HCT116 (cell line): ENCODE results near the gene PAM16. TPM values are rescaled to one million over a fixed set of nuclear protein-coding genes. Genes with fewer than 3 reads are reported as not detected.

ENCODE experiments used
- ATAC-seq: fragments of 200-7000 bp; cut with Tn5 transposase; 2 replicates; pipeline ENCODE4 v1.9.1; 2020; ENCODE audit warnings: mild to moderate bottlenecking, moderate library complexity
- BruUV-seq: library from RNA; stranded (reverse); fragments of 400-500 nt; replicated peaks from 2 replicates; lab custom pipeline; 2021; lab: Mats Ljungman, UMichigan
- CTCF ChIA-PET: fragments of 300-600 bp; sonication (Branson Sonifier 250); formaldehyde crosslinking; loops from one replicate; lab custom pipeline; 2021; ENCODE audit warnings: antibody characterized with exemption; lab: Charles Lee
- POLR2A ChIA-PET: fragments of 300-600, 350-600 bp; sonication (Branson Sonifier 250); formaldehyde crosslinking; loops from one replicate; lab custom pipeline; 2021; ENCODE audit warnings: antibody characterized with exemption; lab: Charles Lee
- RAD21 ChIA-PET, 2 experiments: fragments of 300-600 bp; sonication (Branson Sonifier 250); formaldehyde crosslinking; loops; one replicate each; lab custom pipeline; 2023; ENCODE audit warnings: low total read pairs in 2 of 2; ENCODE audit not compliant: uncharacterized antibody in 2 of 2, unreplicated experiment in 2 of 2, low non-redundant PET in 1 of 2; lab: Charles Lee
- DNase-seq: peaks from one replicate; pipeline ENCODE4 v3.0.0-alpha.2; 2010; ENCODE audit warnings: low read depth, low spot score
- H2AFZ ChIP-seq: fragments of 200-600 bp; shearing (Covaris generic), sonication (generic); 2 replicates; pipeline ENCODE4 v1.6.1; 2017; ENCODE audit warnings: low read depth, mixed run types, mixed read lengths, antibody characterized with exemption, low read length; ENCODE audit not compliant: poor library complexity, severe bottlenecking
- H3K27ac ChIP-seq: 2 replicates; pipeline ENCODE4 v1.5.1; 2012; ENCODE audit warnings: low read depth, low read length
- H3K27me3 ChIP-seq: fragments of 200-600 bp; sonication (generic); 2 replicates; pipeline ENCODE4 v1.6.1; 2016; ENCODE audit warnings: mixed run types, low read length, mixed read lengths; ENCODE audit not compliant: insufficient read depth
- H3K36me3 ChIP-seq, 2 experiments: fragments of 200-500 bp in 1 of 2; fragments of 200-600 bp in 1 of 2; sonication (Bioruptor generic) in 1 of 2; sonication (generic) in 1 of 2; 2 replicates each; pipeline versions ENCODE4 v1.5.1 to v1.6.1; 2014 to 2016; ENCODE audit warnings: low read length in 2 of 2, inconsistent platforms in 1 of 2, mixed read lengths in 1 of 2, mixed run types in 1 of 2; ENCODE audit not compliant: insufficient read depth in 2 of 2, control insufficient read depth in 1 of 2
- H3K4me1 ChIP-seq, 2 experiments: fragments of 200-600 bp in 1 of 2; sonication (generic) in 1 of 2; 2 replicates each; pipeline versions ENCODE4 v1.5.1 to v1.6.1; 2012 to 2017; ENCODE audit warnings: low read length in 2 of 2, inconsistent platforms in 1 of 2, mild to moderate bottlenecking in 1 of 2, mixed read lengths in 1 of 2, mixed run types in 1 of 2, moderate library complexity in 1 of 2; ENCODE audit not compliant: insufficient read depth in 2 of 2, control insufficient read depth in 1 of 2
- H3K4me2 ChIP-seq: fragments of 200-600 bp; sonication (generic); 2 replicates; pipeline ENCODE4 v1.6.1; 2017; ENCODE audit warnings: mixed run types, low read length, mixed read lengths
- H3K4me3 ChIP-seq, 2 experiments: fragments of 200-600 bp in 1 of 2; sonication (generic) in 1 of 2; replicated peaks in 1 of 2; 2 replicates each; pipeline ENCODE4 v1.5.1; 2011 to 2016; ENCODE audit warnings: low read length in 2 of 2, control low read depth in 1 of 2, low read depth in 1 of 2, mild to moderate bottlenecking in 1 of 2, mixed read lengths in 1 of 2, mixed run types in 1 of 2
- H3K79me2 ChIP-seq: fragments of 200-600 bp; sonication (generic); 2 replicates; pipeline ENCODE4 v1.6.1; 2017; ENCODE audit warnings: mild to moderate bottlenecking, mixed run types, low read length, moderate library complexity, mixed read lengths; ENCODE audit not compliant: insufficient read depth
- H3K9ac ChIP-seq: fragments of 200-600 bp; sonication (generic); 2 replicates; pipeline ENCODE4 v1.6.1; 2016; ENCODE audit warnings: low read length, mixed read lengths
- H3K9me2 ChIP-seq: fragments of 200-600 bp; sonication (generic), shearing (Covaris generic); 2 replicates; pipeline ENCODE4 v1.6.1; 2017; ENCODE audit warnings: mixed run types, mild to moderate bottlenecking, moderate library complexity; ENCODE audit not compliant: insufficient read depth
- H3K9me3 ChIP-seq, 2 experiments: fragments of 200-500 bp in 1 of 2; fragments of 200-600 bp in 1 of 2; sonication (Bioruptor generic) in 1 of 2; sonication (generic) in 1 of 2; 2 replicates each; pipeline ENCODE4 v1.6.1; 2014 to 2017; ENCODE audit warnings: low read length in 2 of 2, mixed read lengths in 2 of 2, inconsistent platforms in 1 of 2, low read depth in 1 of 2, mild to moderate bottlenecking in 1 of 2, mixed run types in 1 of 2, moderate library complexity in 1 of 2; ENCODE audit not compliant: control insufficient read depth in 1 of 2, insufficient read depth in 1 of 2
- H4K20me1 ChIP-seq: fragments of 200-600 bp; sonication (generic), shearing (Covaris generic); 2 replicates; pipeline ENCODE4 v1.6.1; 2017; ENCODE audit warnings: mixed run types, mild to moderate bottlenecking, moderate library complexity; ENCODE audit not compliant: insufficient read depth
- CTCF ChIP-seq, 3 experiments: fragments of 200-600 bp in 1 of 3; sonication (generic) in 1 of 3; IDR thresholded peaks in 2 of 3; conservative IDR thresholded peaks in 1 of 3; 2 replicates each; pipeline ENCODE4 v1.5.1; 2012 to 2017; ENCODE audit warnings: low read depth in 2 of 3, low read length in 2 of 3, antibody characterized with exemption in 1 of 3, borderline replicate concordance in 1 of 3, control low read depth in 1 of 3, mild to moderate bottlenecking in 1 of 3, mixed read lengths in 1 of 3, mixed run types in 1 of 3, moderate library complexity in 1 of 3; ENCODE audit not compliant: insufficient read depth in 1 of 3
- ELF1 ChIP-seq: IDR thresholded peaks from 2 replicates; pipeline ENCODE4 v1.6.1; 2012; ENCODE audit warnings: low read depth, borderline replicate concordance
- EZH2phosphoT487 ChIP-seq: fragments of 200-600 bp; IDR thresholded peaks from 2 replicates; pipeline ENCODE4 v1.6.1; 2018; ENCODE audit warnings: antibody characterized with exemption, borderline replicate concordance
- FOSL1 ChIP-seq: IDR thresholded peaks from 2 replicates; pipeline ENCODE4 v1.6.1; 2012; ENCODE audit warnings: low read depth
- POLR2A ChIP-seq: IDR thresholded peaks from 2 replicates; pipeline ENCODE4 v1.7.0; 2011; ENCODE audit warnings: borderline replicate concordance; ENCODE audit not compliant: insufficient read depth, insufficient read length; ENCODE audit errors: extremely low read depth
- SRF ChIP-seq: IDR thresholded peaks from 2 replicates; pipeline ENCODE4 v1.6.1; 2012; ENCODE audit warnings: low read depth
- TCF7L2 ChIP-seq: IDR thresholded peaks from 2 replicates; pipeline ENCODE4 v1.7.0; 2011; ENCODE audit warnings: borderline replicate concordance, inconsistent platforms; ENCODE audit not compliant: insufficient read depth, insufficient read length; ENCODE audit errors: extremely low read depth
- YY1 ChIP-seq: IDR thresholded peaks from 2 replicates; pipeline ENCODE4 v1.6.1; 2011; ENCODE audit warnings: low read length, low read depth, moderate library complexity, mild to moderate bottlenecking; ENCODE audit not compliant: insufficient replicate concordance; ENCODE audit errors: extremely low read depth
- ZFX ChIP-seq: fragments of 450-650 bp; IDR thresholded peaks from 2 replicates; pipeline ENCODE4 v1.6.1; 2017
- intact Hi-C: fragments of 100-400 bp; cut with micrococcal nuclease; formaldehyde crosslinking; loops from 2 replicates; pipeline ENCODE4 v1.10.0; 2022
- total RNA-seq: library from RNA; stranded (reverse); gene quantifications from one replicate; pipeline ENCODE4 v1.2.1, GENCODE V29; 2021; ENCODE audit not compliant: unreplicated experiment

The PAM16 gene
- total RNA-seq, 1 experiment from 2014 or later, result 102 TPM

GRCh38 chr16:4313563-4314531 is 37.3 kb downstream of the PAM16 start:
- no peaks in the 10 kb centered on the region for H3K9me2 ChIP-seq
- TF ChIP-seq CTCF (IDR thresholded peaks at IDR 0.05 in 2 of 3, conservative IDR thresholded peaks at IDR 0.05 in 1 of 3; ENCODE audit: borderline replicate concordance in 1 of 3, insufficient read depth in 1 of 3, low read depth in 2 of 3, low read length in 2 of 3) (peak in 2 of 3 experiments; percentile 81 to 95; a peak in 4 of 6 replicates), FOSL1 (no peak), YY1 (peak; percentile 23), EZH2phosphoT487 (no peak), SRF (no peak), ZFX (peak; percentile 40; the same call in 1 of the 2 replicates), POLR2A (peak; percentile 29), TCF7L2 (no peak), ELF1 (no peak)
- H3K4me1 ChIP-seq, result peaks cover 33 to 62% of the 10 kb centered on the region in 2 experiments
- H4K20me1 ChIP-seq, result no peaks in the 10 kb centered on the region; the same call in 1 of the 2 replicates
- no peaks in the 10 kb centered on the region for H3K9me3 ChIP-seq
- peak overlapping the region; percentile 98 for H3K4me2 ChIP-seq
- peak; percentile 45 for ATAC-seq
- no peaks in the 10 kb centered on the region for H3K36me3 ChIP-seq
- peak overlapping the region; percentile 28 to 62 for H3K4me3 ChIP-seq
- H3K79me2 ChIP-seq, result peaks cover 27% of the 10 kb centered on the region
- no TSS peak for BruUV-seq
- intact Hi-C loops, result no loop called here
- H3K27me3 ChIP-seq, result no peaks in the 10 kb centered on the region
- ChIA-PET POLR2A (no interaction called here), CTCF (interaction anchor here (1.0 kb wide), 1 partner anchor 16 kb away, joined by 4 read pairs; no protein-coding TSS in a partner anchor), RAD21 (no interaction called here)
- peak overlapping the region; percentile 77 for H3K9ac ChIP-seq
- peak; percentile 64 for DNase-seq
- H2AFZ ChIP-seq, result peak overlapping the region; percentile 72
- H3K27ac ChIP-seq, result peak overlapping the region; percentile 79
